ENCODE results near the gene SETBP1.

DNA sequence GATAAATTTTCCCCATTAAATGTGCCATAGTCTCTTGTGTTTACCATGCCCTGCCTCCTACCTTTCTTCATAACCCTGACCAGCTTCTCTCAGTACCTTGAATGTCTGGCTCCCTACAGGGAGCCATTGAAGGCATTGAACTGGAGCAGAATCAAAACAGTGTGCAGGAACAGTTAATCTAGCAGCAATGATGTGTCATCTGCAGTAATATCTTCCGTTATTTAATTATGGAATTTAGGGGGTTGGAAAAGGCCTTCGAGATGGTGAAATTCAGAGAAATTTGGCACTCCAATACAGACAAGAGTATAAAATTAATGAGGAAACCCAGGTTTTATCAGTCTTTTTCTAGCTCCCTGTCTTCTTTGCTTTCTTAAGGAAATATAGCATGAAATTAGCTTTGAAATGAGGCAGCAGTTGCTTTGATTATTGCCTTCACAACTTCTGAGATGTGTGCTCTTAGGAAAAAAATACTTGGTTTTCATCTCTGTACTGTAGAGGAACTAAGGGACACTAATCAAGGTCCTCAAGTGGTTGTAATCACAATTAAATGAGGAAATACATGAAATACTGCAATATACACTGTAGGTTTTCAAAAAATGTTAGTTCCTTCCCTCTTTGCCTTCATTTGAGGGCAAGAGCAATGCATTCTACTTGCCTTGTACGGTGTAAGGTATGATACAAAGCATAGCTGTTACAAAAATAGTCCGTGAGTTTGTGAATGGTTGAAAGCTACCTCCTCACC, 369.1 kb downstream of the SETBP1 start:
- TF ChIP-seq, protein P1, sequence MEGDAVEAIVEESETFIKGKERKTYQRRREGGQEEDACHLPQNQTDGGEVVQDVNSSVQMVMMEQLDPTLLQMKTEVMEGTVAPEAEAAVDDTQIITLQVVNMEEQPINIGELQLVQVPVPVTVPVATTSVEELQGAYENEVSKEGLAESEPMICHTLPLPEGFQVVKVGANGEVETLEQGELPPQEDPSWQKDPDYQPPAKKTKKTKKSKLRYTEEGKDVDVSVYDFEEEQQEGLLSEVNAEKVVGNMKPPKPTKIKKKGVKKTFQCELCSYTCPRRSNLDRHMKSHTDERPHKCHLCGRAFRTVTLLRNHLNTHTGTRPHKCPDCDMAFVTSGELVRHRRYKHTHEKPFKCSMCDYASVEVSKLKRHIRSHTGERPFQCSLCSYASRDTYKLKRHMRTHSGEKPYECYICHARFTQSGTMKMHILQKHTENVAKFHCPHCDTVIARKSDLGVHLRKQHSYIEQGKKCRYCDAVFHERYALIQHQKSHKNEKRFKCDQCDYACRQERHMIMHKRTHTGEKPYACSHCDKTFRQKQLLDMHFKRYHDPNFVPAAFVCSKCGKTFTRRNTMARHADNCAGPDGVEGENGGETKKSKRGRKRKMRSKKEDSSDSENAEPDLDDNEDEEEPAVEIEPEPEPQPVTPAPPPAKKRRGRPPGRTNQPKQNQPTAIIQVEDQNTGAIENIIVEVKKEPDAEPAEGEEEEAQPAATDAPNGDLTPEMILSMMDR (IDR thresholded peaks at IDR 0.05; ENCODE audit: insufficient read depth, low read depth, low read length): no peak
- no peak for TF ChIP-seq EZH2 (IDR thresholded peaks at IDR 0.05; ENCODE audit: insufficient read depth, low read length)

All from astrocyte (in vitro differentiated cells and primary cell).